Sigmoid colon (tissue), 7 donors: ENCODE measurements around the gene UTP11. TPM values are rescaled to one million over a fixed set of nuclear protein-coding genes. Genes with fewer than 3 reads are reported as not detected.

Experiments
- DNase-seq: peaks from one replicate; pipeline ENCODE4 v3.0.0-alpha.2; 2019
- H3K27ac ChIP-seq, 4 donors: fragments of 200-600 bp; sonication (generic); one replicate each; pipeline ENCODE4 v1.5.1; 2016 to 2019; ENCODE audit warnings: mild to moderate bottlenecking in 1 of 4
- H3K27me3 ChIP-seq, 3 donors: fragments of 200-600 bp; sonication (generic); one replicate each; pipeline ENCODE4 v1.5.1; 2019; ENCODE audit warnings: mild to moderate bottlenecking in 1 of 3
- H3K36me3 ChIP-seq, 4 donors: fragments of 200-600 bp; sonication (generic); one replicate each; pipeline ENCODE4 v1.5.1; 2016 to 2019
- H3K4me1 ChIP-seq, 4 donors: fragments of 200-600 bp; sonication (generic); one replicate each; pipeline ENCODE4 v1.5.1; 2017 to 2019
- H3K4me3 ChIP-seq, 4 donors: fragments of 200-600 bp; sonication (generic); one replicate each; pipeline ENCODE4 v1.5.1; 2017 to 2019; ENCODE audit warnings: mild to moderate bottlenecking in 2 of 4, moderate library complexity in 1 of 4
- H3K9me3 ChIP-seq, 4 donors: fragments of 200-600 bp in 3 of 4; sonication (generic) in 3 of 4; one replicate each; pipeline versions ENCODE4 v1.5.1 to v1.6.1; 2013 to 2019
- CTCF ChIP-seq, 4 experiments: fragments of 450-650 bp in 3 of 4; fragments of 200-600 bp in 1 of 4; IDR thresholded peaks; one replicate each; pipeline ENCODE4 v1.5.1; 2016 to 2019; ENCODE audit warnings: antibody characterized with exemption in 4 of 4, mild to moderate bottlenecking in 3 of 4, moderate library complexity in 2 of 4
- EP300 ChIP-seq, 4 donors: sonication (generic); formaldehyde crosslinking; IDR thresholded peaks; one replicate each; pipeline ENCODE4 v1.6.1; 2017; ENCODE audit warnings: antibody characterized with exemption in 4 of 4
- POLR2A ChIP-seq, 2 donors: fragments of 450-650 bp; IDR thresholded peaks; one replicate each; pipeline ENCODE4 v1.6.1; 2016; ENCODE audit warnings: antibody characterized with exemption in 2 of 2, mild to moderate bottlenecking in 2 of 2, moderate library complexity in 2 of 2
- POLR2AphosphoS5 ChIP-seq, 4 donors: sonication (generic); formaldehyde crosslinking; IDR thresholded peaks; one replicate each; pipeline ENCODE4 v1.6.1; 2017; ENCODE audit warnings: antibody characterized with exemption in 4 of 4
- WGBS, 2 donors: extraction: QIAGEN DNeasy Blood & Tissue Kit; methylation state at CpG; one replicate each; pipeline ENCODE4 v1.1.7; 2013; 5-methylcytosine and 5-hydroxymethylcytosine counted together
- intact Hi-C: fragments of 100-400 bp; cut with DNase I; formaldehyde crosslinking; loops from one replicate; pipeline ENCODE4 v1.15.1; 2023
- polyA plus RNA-seq, 3 donors: library from polyadenylated mRNA; stranded (reverse); fragments of 200-250 nt; gene quantifications; one replicate each; pipeline ENCODE4 v1.2.3, GENCODE V29; 2013
- total RNA-seq, 4 donors: library from RNA; depleted of rRNA; stranded (reverse); fragments of >200 nt; gene quantifications; one replicate each; pipeline ENCODE4 v1.1.0, GENCODE V29; 2016
- donor health status: healthy with polysubstance abuse.
- donor health status: Bipolar disorder and iron deficiency.
- donor health status: healthy.

UTP11 gene
- total and polyA plus RNA-seq, 7 donors: 14.4 to 76.5 (median 54.8) TPM

- DNase-seq: no peak
- no peak overlapping the region for H3K27ac ChIP-seq
- no peak for TF ChIP-seq CTCF (IDR thresholded peaks at IDR 0.05)
- TF ChIP-seq POLR2A (IDR thresholded peaks at IDR 0.05): no peak
- no peak for TF ChIP-seq POLR2AphosphoS5 (IDR thresholded peaks at IDR 0.05)
- no peak for TF ChIP-seq EP300 (IDR thresholded peaks at IDR 0.05)
Measured at GRCh38 chr1:38020396-38020795, 7.9 kb downstream of the UTP11 start.

GRCh38 chr1:38021969-38022368, 9.4 kb downstream of the UTP11 start:
- no peak for DNase-seq

More at GRCh38 chr1:38020396-38020795, 7.9 kb downstream of the UTP11 start:
- Histone ChIP-seq H3K27me3 (no peaks in the 10 kb centered on the region), H3K9me3 (no peaks in the 10 kb centered on the region), H3K4me3 (no peak overlapping the region), H3K36me3 (peaks cover 31 to 88% (median 74%) of the 10 kb centered on the region in 4 donors), H3K4me1 (peaks cover 0 to 29% (median 22%) of the 10 kb centered on the region in 4 donors)
- WGBS, 2 donors: 79 to 93% methylated on average over 2 of the region's 2 CpGs
- intact Hi-C loops: no loop called here

GRCh38 chr1:38022810-38023209, 10.3 kb downstream of the UTP11 start:
- 93 to 94% methylated on average over 3 of the region's 3 CpGs for WGBS, 2 donors
- H3K4me3 ChIP-seq: no peak overlapping the region
- TF ChIP-seq POLR2AphosphoS5 (IDR thresholded peaks at IDR 0.05): no peak
- TF ChIP-seq POLR2A (IDR thresholded peaks at IDR 0.05): no peak
- no peak for TF ChIP-seq EP300 (IDR thresholded peaks at IDR 0.05)
- TF ChIP-seq CTCF (IDR thresholded peaks at IDR 0.05): no peak
- H3K4me1 ChIP-seq: peaks cover 0 to 6% (median under 1%) of the 10 kb centered on the region in 4 donors
- no peaks in the 10 kb centered on the region for H3K9me3 ChIP-seq
- H3K27ac ChIP-seq: no peak overlapping the region
- peaks cover 32 to 87% (median 79%) of the 10 kb centered on the region in 4 donors for H3K36me3 ChIP-seq
- H3K27me3 ChIP-seq: no peaks in the 10 kb centered on the region
- DNase-seq: no peak
- intact Hi-C loops: no loop called here

More at GRCh38 chr1:38021969-38022368, 9.4 kb downstream of the UTP11 start:
- Histone ChIP-seq H3K27me3 (no peaks in the 10 kb centered on the region), H3K4me1 (peaks cover 0 to 13% (median 6%) of the 10 kb centered on the region in 4 donors), H3K36me3 (peaks cover 35 to 95% (median 86%) of the 10 kb centered on the region in 4 donors), H3K27ac (no peak overlapping the region), H3K4me3 (no peak overlapping the region), H3K9me3 (no peaks in the 10 kb centered on the region)
- TF ChIP-seq POLR2AphosphoS5 (IDR thresholded peaks at IDR 0.05) (no peak), EP300 (IDR thresholded peaks at IDR 0.05) (no peak), POLR2A (IDR thresholded peaks at IDR 0.05) (no peak), CTCF (IDR thresholded peaks at IDR 0.05) (no peak)
- intact Hi-C loops: no loop called here
- 97% methylated on average over 5 of the region's 5 CpGs for WGBS, 2 donors

- WGBS, 2 donors: 99% methylated on average over 2 of the region's 2 CpGs
- Histone ChIP-seq H3K9me3 (no peaks in the 10 kb centered on the region), H3K27me3 (no peaks in the 10 kb centered on the region), H3K36me3 (peaks cover 22 to 62% (median 58%) of the 10 kb centered on the region in 4 donors), H3K4me1 (peaks cover 0 to 20% (median 16%) of the 10 kb centered on the region in 4 donors), H3K4me3 (no peak overlapping the region), H3K27ac (no peak overlapping the region)
- no peak for TF ChIP-seq EP300 (IDR thresholded peaks at IDR 0.05)
- TF ChIP-seq POLR2A (IDR thresholded peaks at IDR 0.05): no peak
- intact Hi-C loops: no loop called here
- DNase-seq: no peak
Measured at GRCh38 chr1:38025233-38025632, 12.7 kb downstream of the UTP11 start.

GRCh38 chr1:38025664-38026063, 13.1 kb downstream of the UTP11 start:
- no peak for DNase-seq
- Histone ChIP-seq H3K27me3 (no peaks in the 10 kb centered on the region), H3K4me1 (peaks cover 0 to 25% (median 20%) of the 10 kb centered on the region in 4 donors), H3K27ac (no peak overlapping the region), H3K4me3 (no peak overlapping the region), H3K36me3 (peaks cover 22 to 58% (median 55%) of the 10 kb centered on the region in 4 donors), H3K9me3 (no peaks in the 10 kb centered on the region)
- TF ChIP-seq POLR2A (IDR thresholded peaks at IDR 0.05) (no peak), EP300 (IDR thresholded peaks at IDR 0.05) (no peak), POLR2AphosphoS5 (IDR thresholded peaks at IDR 0.05) (no peak)
- WGBS, 2 donors: 93 to 94% methylated on average over 6 of the region's 6 CpGs
- intact Hi-C loops: no loop called here
